ENCODE results near the gene CREBBP.

CREBBP gene

GRCh38 chr16:3783516-3783915 lies 97.0 kb downstream of the CREBBP start:
- DNase-seq (ENCODE audit: insufficient read length) (no peak), FAIRE-seq (no peak)

GRCh38 chr16:3782566-3782965 lies 97.9 kb downstream of the CREBBP start:
- DNase-seq (ENCODE audit: insufficient read length), result no peak
- no peak for FAIRE-seq
- no peak for TF ChIP-seq POLR2A (IDR thresholded peaks at IDR 0.05; ENCODE audit: low read depth, low read length)
- no peak for TF ChIP-seq TAF1 (IDR thresholded peaks at IDR 0.05; ENCODE audit: borderline replicate concordance, low read depth, low read length)
- no peak for TF ChIP-seq POLR2AphosphoS5 (IDR thresholded peaks at IDR 0.05; ENCODE audit: low read depth, low read length)

More at GRCh38 chr16:3783516-3783915, 97.0 kb downstream of the CREBBP start:
- TF ChIP-seq TAF1 (IDR thresholded peaks at IDR 0.05; ENCODE audit: borderline replicate concordance, low read depth, low read length) (no peak), POLR2AphosphoS5 (IDR thresholded peaks at IDR 0.05; ENCODE audit: low read depth, low read length) (no peak), POLR2A (IDR thresholded peaks at IDR 0.05; ENCODE audit: low read depth, low read length) (no peak)

- TF ChIP-seq POLR2A (IDR thresholded peaks at IDR 0.05; ENCODE audit: low read depth, low read length), result no peak
- TF ChIP-seq POLR2AphosphoS5 (IDR thresholded peaks at IDR 0.05; ENCODE audit: low read depth, low read length), result no peak
- TF ChIP-seq TAF1 (IDR thresholded peaks at IDR 0.05; ENCODE audit: borderline replicate concordance, low read depth, low read length), result no peak
- DNase-seq (ENCODE audit: insufficient read length), result no peak
- FAIRE-seq, result no peak
These were observed 99.1 kb downstream of the CREBBP start for GRCh38 chr16:3781421-3781820.

- TF ChIP-seq POLR2A (IDR thresholded peaks at IDR 0.05; ENCODE audit: low read depth, low read length), result no peak
- FAIRE-seq, result no peak
- no peak for DNase-seq (ENCODE audit: insufficient read length)
These were observed 99.9 kb downstream of the CREBBP start for GRCh38 chr16:3780570-3780969.

GRCh38 chr16:3776316-3776715 lies 104.2 kb downstream of the CREBBP start:
- FAIRE-seq, result no peak
- TF ChIP-seq POLR2A (IDR thresholded peaks at IDR 0.05; ENCODE audit: low read depth, low read length) (no peak), POLR2AphosphoS5 (IDR thresholded peaks at IDR 0.05; ENCODE audit: low read depth, low read length) (no peak), TAF1 (IDR thresholded peaks at IDR 0.05; ENCODE audit: borderline replicate concordance, low read depth, low read length) (no peak)
- no peak for DNase-seq (ENCODE audit: insufficient read length)

GRCh38 chr16:3774819-3775218 lies 105.7 kb downstream of the CREBBP start:
- TF ChIP-seq POLR2AphosphoS5 (IDR thresholded peaks at IDR 0.05; ENCODE audit: low read depth, low read length) (no peak), POLR2A (IDR thresholded peaks at IDR 0.05; ENCODE audit: low read depth, low read length) (no peak), TAF1 (IDR thresholded peaks at IDR 0.05; ENCODE audit: borderline replicate concordance, low read depth, low read length) (no peak)
- DNase-seq (ENCODE audit: insufficient read length), result no peak
- FAIRE-seq, result no peak

- TF ChIP-seq POLR2AphosphoS5 (IDR thresholded peaks at IDR 0.05; ENCODE audit: low read depth, low read length), result no peak
- no peak for TF ChIP-seq TAF1 (IDR thresholded peaks at IDR 0.05; ENCODE audit: borderline replicate concordance, low read depth, low read length)
- TF ChIP-seq POLR2A (IDR thresholded peaks at IDR 0.05; ENCODE audit: low read depth, low read length), result no peak
- FAIRE-seq, result no peak
- no peak for DNase-seq (ENCODE audit: insufficient read length)
These were observed 106.3 kb downstream of the CREBBP start for GRCh38 chr16:3774156-3774767.

- no peak for FAIRE-seq
- no peak for DNase-seq (ENCODE audit: insufficient read length)
- TF ChIP-seq POLR2A (IDR thresholded peaks at IDR 0.05; ENCODE audit: low read depth, low read length), result no peak
- no peak for TF ChIP-seq TAF1 (IDR thresholded peaks at IDR 0.05; ENCODE audit: borderline replicate concordance, low read depth, low read length)
- TF ChIP-seq POLR2AphosphoS5 (IDR thresholded peaks at IDR 0.05; ENCODE audit: low read depth, low read length), result no peak
These were observed 106.8 kb downstream of the CREBBP start for GRCh38 chr16:3773663-3774062.

- DNase-seq (ENCODE audit: insufficient read length), result no peak
- no peak for FAIRE-seq
- no peak for TF ChIP-seq POLR2AphosphoS5 (IDR thresholded peaks at IDR 0.05; ENCODE audit: low read depth, low read length)
- no peak for TF ChIP-seq POLR2A (IDR thresholded peaks at IDR 0.05; ENCODE audit: low read depth, low read length)
- TF ChIP-seq TAF1 (IDR thresholded peaks at IDR 0.05; ENCODE audit: borderline replicate concordance, low read depth, low read length), result no peak
These were observed 109.0 kb downstream of the CREBBP start for GRCh38 chr16:3771513-3771912.

- no peak for DNase-seq (ENCODE audit: insufficient read length)
- no peak for FAIRE-seq
- TF ChIP-seq POLR2A (IDR thresholded peaks at IDR 0.05; ENCODE audit: low read depth, low read length), result no peak
- no peak for TF ChIP-seq POLR2AphosphoS5 (IDR thresholded peaks at IDR 0.05; ENCODE audit: low read depth, low read length)
- TF ChIP-seq TAF1 (IDR thresholded peaks at IDR 0.05; ENCODE audit: borderline replicate concordance, low read depth, low read length), result no peak
These were observed 110.0 kb downstream of the CREBBP start for GRCh38 chr16:3770530-3770929.

- FAIRE-seq (no peak), DNase-seq (ENCODE audit: insufficient read length) (no peak)
- TF ChIP-seq POLR2AphosphoS5 (IDR thresholded peaks at IDR 0.05; ENCODE audit: low read depth, low read length) (no peak), TAF1 (IDR thresholded peaks at IDR 0.05; ENCODE audit: borderline replicate concordance, low read depth, low read length) (no peak), POLR2A (IDR thresholded peaks at IDR 0.05; ENCODE audit: low read depth, low read length) (no peak)
These were observed 110.6 kb downstream of the CREBBP start for GRCh38 chr16:3769942-3770341.

GRCh38 chr16:3769013-3769412 lies 111.5 kb downstream of the CREBBP start:
- no peak for FAIRE-seq
- DNase-seq (ENCODE audit: insufficient read length), result no peak
- TF ChIP-seq POLR2A (IDR thresholded peaks at IDR 0.05; ENCODE audit: low read depth, low read length) (no peak), TAF1 (IDR thresholded peaks at IDR 0.05; ENCODE audit: borderline replicate concordance, low read depth, low read length) (no peak), POLR2AphosphoS5 (IDR thresholded peaks at IDR 0.05; ENCODE audit: low read depth, low read length) (no peak)
